GM12864 (cell line): ENCODE results near the gene OR2V2.

Experiments used
- DNase-seq: peaks from one replicate; pipeline ENCODE4 v3.0.0-alpha.2; 2011; ENCODE audit warnings: low read depth
- H3K4me3 ChIP-seq: 2 replicates; pipeline ENCODE4 v1.5.1; 2011; ENCODE audit warnings: mild to moderate bottlenecking, low read depth, low read length, control low read depth
- CTCF ChIP-seq: IDR thresholded peaks from 2 replicates; pipeline ENCODE4 v1.5.1; 2011; ENCODE audit warnings: low read depth, mild to moderate bottlenecking, moderate library complexity, low read length, control low read depth, inconsistent platforms; ENCODE audit errors: missing control alignments

Gene OR2V2

DNA sequence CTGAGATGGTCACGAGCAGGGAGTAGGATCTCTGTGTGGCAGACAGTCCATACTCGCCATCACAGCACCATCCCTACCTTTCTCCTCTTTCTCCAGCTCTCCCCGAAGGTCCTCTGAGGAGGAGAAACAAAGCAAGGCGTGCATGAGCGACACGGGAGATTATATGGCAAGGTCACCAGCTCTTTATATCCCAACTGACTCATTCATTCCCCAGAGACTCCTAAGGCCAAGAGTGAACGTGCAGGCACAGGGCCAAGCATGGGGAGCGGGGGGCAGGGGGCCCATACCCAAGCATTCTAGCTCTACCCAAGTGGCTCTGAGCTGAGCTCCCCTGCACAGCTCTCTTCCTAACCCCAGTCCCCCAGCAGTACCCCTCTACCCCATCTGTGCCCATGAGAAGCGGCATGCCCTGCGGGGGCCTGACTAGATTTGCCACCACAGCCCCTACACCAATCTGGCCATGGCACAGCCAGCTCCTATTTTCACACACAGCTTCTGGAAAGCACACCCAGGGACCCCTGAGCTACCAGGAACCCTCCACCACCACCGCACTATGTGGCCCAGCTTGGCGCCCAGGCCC, 50.8 kb downstream of the OR2V2 start:
- no peak for TF ChIP-seq CTCF
- H3K4me3 ChIP-seq, result no peak overlapping the region; the same call in 1 of the 2 replicates
- no peak for DNase-seq

- H3K4me3 ChIP-seq, result no peak overlapping the region; the same call in 1 of the 2 replicates
- DNase-seq, result no peak
Measured at GRCh38 chr5:181198905-181199519, 51.6 kb downstream of the OR2V2 start.

DNA sequence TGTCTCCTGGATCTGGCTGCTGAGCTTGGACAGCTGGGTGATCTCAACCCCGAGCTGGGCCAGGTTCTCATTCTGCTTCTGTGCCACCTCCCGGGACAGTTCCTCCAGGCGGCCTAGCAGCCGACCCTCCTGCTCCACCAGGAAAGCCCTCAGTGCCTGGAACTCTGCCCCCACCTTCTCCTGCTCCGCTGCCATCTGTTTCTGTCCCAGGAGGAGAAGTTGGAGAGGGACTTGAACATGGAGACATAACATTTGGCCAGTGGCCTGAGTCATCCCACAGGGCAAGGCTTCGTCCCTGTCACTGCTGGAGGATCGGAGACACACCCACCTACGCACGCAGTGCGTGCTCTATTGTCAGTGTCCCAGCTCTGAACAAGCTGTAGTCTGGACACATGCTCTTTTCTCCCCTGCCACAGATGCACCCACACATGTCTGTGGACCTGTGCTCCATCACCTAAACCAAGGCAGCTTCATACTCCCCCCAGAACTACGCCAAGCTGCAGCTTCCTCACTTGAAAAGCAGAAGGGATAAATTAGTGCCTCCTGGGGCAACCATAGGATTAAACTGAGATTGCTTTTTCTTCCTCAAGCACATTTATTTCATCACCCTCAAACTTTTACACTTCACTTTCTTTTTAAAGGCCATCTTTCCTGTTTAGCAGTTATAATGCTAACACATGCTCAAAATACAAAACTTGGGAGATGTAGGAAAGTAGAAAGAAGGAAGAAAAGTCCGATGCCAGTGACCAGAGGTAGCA, 52.7 kb downstream of the OR2V2 start:
- DNase-seq, result no peak
- H3K4me3 ChIP-seq, result no peak overlapping the region
- no peak for TF ChIP-seq CTCF

More at GRCh38 chr5:181198905-181199519, 51.6 kb downstream of the OR2V2 start:
- TF ChIP-seq CTCF, result no peak

GRCh38 chr5:181200816-181201215, 53.4 kb downstream of the OR2V2 start:
- DNase-seq, result no peak
- TF ChIP-seq CTCF, result no peak
- H3K4me3 ChIP-seq, result no peak overlapping the region

DNA sequence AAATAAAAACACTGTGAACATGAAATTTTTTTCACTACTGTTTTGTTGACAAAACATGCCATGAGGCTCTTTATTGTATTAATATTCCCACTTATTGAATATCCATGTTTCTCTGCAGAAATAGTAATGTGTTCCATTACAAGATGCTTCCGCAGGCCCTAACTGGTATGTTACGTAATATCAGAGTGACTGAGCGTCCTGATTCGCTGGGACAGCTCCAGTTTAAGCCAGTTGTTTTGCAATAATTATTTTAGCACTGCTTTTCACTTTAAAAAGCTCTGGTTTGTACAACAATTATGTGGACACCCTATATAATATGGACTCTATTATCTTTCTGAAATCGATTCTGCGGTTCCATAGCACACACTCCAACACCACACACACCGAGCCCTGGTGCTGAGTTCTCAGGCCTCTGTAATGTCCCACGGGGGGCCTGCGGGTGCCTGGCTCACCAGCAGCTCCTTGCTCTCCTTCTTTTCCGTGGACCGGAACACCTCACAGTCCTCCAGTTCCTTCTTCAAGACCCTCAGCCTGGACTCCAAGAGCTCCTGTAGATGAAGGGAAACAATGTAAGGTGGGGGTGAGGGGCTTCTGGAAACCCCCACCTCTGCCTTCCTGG, 55.8 kb downstream of the OR2V2 start:
- no peak overlapping the region for H3K4me3 ChIP-seq
- TF ChIP-seq CTCF, result no peak
- no peak for DNase-seq

- no peak overlapping the region for H3K4me3 ChIP-seq
- TF ChIP-seq CTCF, result no peak
- no peak for DNase-seq
Measured at GRCh38 chr5:181203777-181204112, 56.4 kb downstream of the OR2V2 start.
